GM12892 (cell line): Measurements from ENCODE around the gene PTPN21.

Source experiments
- POLR2A ChIP-seq: IDR thresholded peaks from 2 replicates; pipeline ENCODE4 v1.6.1; 2011; ENCODE audit warnings: low read depth, low read length, control low read depth
- POLR2AphosphoS5 ChIP-seq: IDR thresholded peaks from 2 replicates; pipeline ENCODE4 v1.6.1; 2011; ENCODE audit warnings: low read depth, low read length, control low read depth
- TAF1 ChIP-seq: IDR thresholded peaks from 2 replicates; pipeline ENCODE4 v1.6.1; 2011; ENCODE audit warnings: low read depth, mild to moderate bottlenecking, control low read depth, low read length, borderline replicate concordance

GRCh38 chr14:88479574-88479987 is 75.2 kb downstream of the PTPN21 start:
- TF ChIP-seq POLR2A (no peak), POLR2AphosphoS5 (no peak), TAF1 (no peak)
